Naive thymus-derived CD8-positive, alpha-beta T cell (primary cell): ENCODE results near the gene RACGAP1. TPM values are rescaled to one million over a fixed set of nuclear protein-coding genes. Genes with fewer than 3 reads are reported as not detected.

ENCODE experiments used
- ATAC-seq, 2 donors: fragments of 150-1000 bp; cut with Tn5 transposase in 1 of 2; sonication (Bioruptor Pico), chemical (Tn5 transposase) in 1 of 2; 1 replicate in 1 of 2; 2 replicates in 1 of 2; pipeline ENCODE4 v1.10.0; 2021; ENCODE audit warnings: mild to moderate bottlenecking in 2 of 2, moderate library complexity in 2 of 2
- POLR2A ChIA-PET: fragments of 350-600 bp; sonication (Branson Sonifier 250); formaldehyde crosslinking; loops from one replicate; lab custom pipeline; 2021; ENCODE audit warnings: antibody characterized with exemption; lab: Charles Lee
- DNase-seq, 10 donors: peaks; one replicate each; pipeline versions ENCODE4 v3.0.0 to v3.0.0-alpha.2; 2020 to 2022
- H3K27ac Mint-ChIP-seq, 10 donors: one replicate each; pipeline ENCODE4 v1.8.0; 2020 to 2022; ENCODE audit warnings: mild to moderate bottlenecking in 10 of 10, mixed read lengths in 10 of 10, moderate library complexity in 4 of 10, inconsistent platforms in 1 of 10
- H3K27me3 Mint-ChIP-seq, 5 donors: one replicate each; pipeline ENCODE4 v1.8.0; 2021 to 2022; ENCODE audit warnings: mixed read lengths in 5 of 5
- H3K36me3 Mint-ChIP-seq, 3 donors: one replicate each; pipeline ENCODE4 v1.8.0; 2020 to 2022; ENCODE audit warnings: mixed read lengths in 3 of 3, mild to moderate bottlenecking in 2 of 3, inconsistent platforms in 1 of 3
- H3K4me1 Mint-ChIP-seq, 4 donors: one replicate each; pipeline ENCODE4 v1.8.0; 2021 to 2022; ENCODE audit warnings: mixed read lengths in 4 of 4
- H3K4me3 Mint-ChIP-seq, 10 donors: one replicate each; pipeline ENCODE4 v1.8.0; 2020 to 2022; ENCODE audit warnings: mild to moderate bottlenecking in 10 of 10, mixed read lengths in 10 of 10, moderate library complexity in 6 of 10, inconsistent platforms in 1 of 10
- H3K9me3 Mint-ChIP-seq, 9 donors: one replicate each; pipeline ENCODE4 v1.8.0; 2020 to 2022; ENCODE audit warnings: mixed read lengths in 9 of 9, mild to moderate bottlenecking in 3 of 9, inconsistent platforms in 1 of 9, moderate library complexity in 1 of 9
- polyA plus RNA-seq, 3 donors: library from polyadenylated mRNA; unstranded; fragments of 300-500 nt; fragmentation: Illumina TruSeq; gene quantifications; one replicate each; pipeline ENCODE4 v1.2.3, GENCODE V29; 2021
- total RNA-seq, 8 experiments: library from RNA in 2 of 8; stranded (reverse) in 2 of 8; gene quantifications; one replicate each; pipeline ENCODE4 v1.2.3 and lab custom pipeline; 2021 to 2026

Gene RACGAP1
- total and polyA plus RNA-seq, 5 experiments from 2014 or later, result 8.4 to 12.8 (median 11.0) TPM

GRCh38 chr12:50061946-50062686 is 36.8 kb upstream of the RACGAP1 start:
- peak overlapping the region in 1 of 10 donors; percentile 36 for H3K4me3 Mint-ChIP-seq
- DNase-seq (no peak), ATAC-seq (no peak)
- H3K36me3 Mint-ChIP-seq, result no peaks in the 10 kb centered on the region
- H3K27ac Mint-ChIP-seq, result peak overlapping the region in 1 of 10 donors; percentile 43
- H3K9me3 Mint-ChIP-seq, result no peaks in the 10 kb centered on the region
- POLR2A ChIA-PET, result no interaction called here
- peaks cover 0 to 11% (median under 1%) of the 10 kb centered on the region in 5 donors for H3K27me3 Mint-ChIP-seq
- peaks cover 31 to 44% (median 37%) of the 10 kb centered on the region in 4 donors for H3K4me1 Mint-ChIP-seq

DNA sequence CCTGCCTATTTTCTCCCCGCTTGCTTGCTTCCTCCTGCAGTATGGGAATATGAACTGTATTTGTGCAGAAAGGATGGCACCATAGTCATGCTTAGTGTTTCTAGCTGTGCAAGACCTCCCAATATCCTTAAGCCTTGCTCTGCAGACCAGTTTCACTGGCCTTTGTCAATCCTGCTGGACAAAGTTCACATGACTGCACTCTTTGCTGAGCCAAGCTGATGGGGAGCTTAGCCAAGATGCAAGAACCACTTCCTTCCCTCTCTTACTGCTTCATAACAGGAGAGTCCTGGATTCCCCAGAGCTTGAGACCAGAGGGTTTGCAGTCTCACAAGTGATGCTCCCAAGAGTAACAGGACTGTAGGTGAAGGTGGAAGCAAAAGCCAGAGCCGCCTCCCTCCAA is 35.9 kb upstream of the RACGAP1 start:
- Mint-ChIP-seq H3K4me3 (peak overlapping the region in 6 of 10 donors; percentile 1 to 61 (median 41)), H3K27ac (peak overlapping the region in 7 of 10 donors; percentile 7 to 96 (median 66))
- POLR2A ChIA-PET, result interaction anchor here (0.8 kb wide), 1 partner anchor 22 kb away, joined by 3 read pairs; no protein-coding TSS in a partner anchor

GRCh38 chr12:50060120-50060468 is 34.8 kb upstream of the RACGAP1 start:
- ATAC-seq, result no peak
- Mint-ChIP-seq H3K36me3 (no peaks in the 10 kb centered on the region), H3K9me3 (no peaks in the 10 kb centered on the region), H3K27me3 (peaks cover 4 to 24% (median 14%) of the 10 kb centered on the region in 5 donors), H3K27ac (peak overlapping the region; percentile 71 to 96 (median 90)), H3K4me1 (peaks cover 44 to 61% (median 52%) of the 10 kb centered on the region in 4 donors), H3K4me3 (peak overlapping the region; percentile 51 to 91 (median 80))
- DNase-seq, result no peak
- POLR2A ChIA-PET, result interaction anchor here (1.0 to 2.7 kb wide), 3 partner anchors 18 to 107 kb away, joined by 4 to 19 read pairs (median 5); partner anchors contain the start of genes CERS5 and COX14

More for the DNA sequence above, 35.9 kb upstream of the RACGAP1 start:
- DNase-seq (peak in 1 of 10 donors; percentile 46), ATAC-seq (no peak)
- Mint-ChIP-seq H3K4me1 (peaks cover 38 to 53% (median 45%) of the 10 kb centered on the region in 4 donors), H3K36me3 (no peaks in the 10 kb centered on the region), H3K9me3 (no peaks in the 10 kb centered on the region), H3K27me3 (peaks cover 4 to 18% (median 8%) of the 10 kb centered on the region in 5 donors)

DNA sequence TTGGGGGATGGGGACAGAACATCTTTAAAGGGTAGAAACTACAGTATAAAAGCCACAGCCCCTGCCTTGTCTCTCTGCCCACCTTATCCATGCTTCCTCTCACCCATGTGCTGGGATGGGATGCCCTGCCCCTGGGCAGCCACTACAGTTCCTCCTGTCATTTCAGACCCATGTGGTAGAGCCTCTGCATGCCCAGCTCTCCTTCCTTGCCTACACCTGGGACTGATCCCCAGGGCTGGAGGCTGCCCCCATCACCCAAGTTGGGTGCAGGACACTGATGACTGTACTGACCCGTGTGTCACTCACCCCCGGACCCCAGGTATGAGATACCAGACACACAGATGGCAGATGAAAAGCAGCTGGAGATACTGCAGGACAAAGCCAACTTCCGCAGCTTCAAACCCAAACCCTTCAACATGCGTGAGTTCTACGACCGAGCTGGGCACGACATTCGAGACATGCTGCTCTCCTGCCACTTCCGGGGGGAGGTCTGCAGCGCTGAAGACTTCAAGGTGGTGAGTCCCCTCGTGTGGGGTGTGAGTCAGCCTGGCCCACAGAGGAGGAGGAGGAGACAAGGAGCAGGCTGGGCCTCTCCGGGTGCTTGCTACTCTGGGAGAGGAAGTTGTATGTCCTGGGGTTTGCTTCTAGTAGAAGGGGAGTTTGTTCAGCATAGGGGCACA is 34.3 kb upstream of the RACGAP1 start:
- Mint-ChIP-seq H3K27me3 (peaks cover 4 to 23% (median 14%) of the 10 kb centered on the region in 5 donors), H3K4me3 (peak overlapping the region; percentile 51 to 91 (median 80)), H3K36me3 (no peaks in the 10 kb centered on the region), H3K9me3 (no peaks in the 10 kb centered on the region), H3K27ac (peak overlapping the region; percentile 71 to 96 (median 90)), H3K4me1 (peaks cover 44 to 61% (median 52%) of the 10 kb centered on the region in 4 donors)
- ATAC-seq (peak; percentile 57 to 69), DNase-seq (peak; percentile 26 to 88 (median 57))
- POLR2A ChIA-PET, result interaction anchor here (0.6 to 2.7 kb wide), 8 partner anchors 8 to 550 kb away, joined by 3 to 19 read pairs (median 4); partner anchors contain the start of genes CERS5, COX14 and SMARCD1

- ATAC-seq (peak; percentile 46 to 47), DNase-seq (peak in 5 of 10 donors; percentile 21 to 71 (median 49))
- peak overlapping the region; percentile 61 to 91 (median 80) for H3K4me3 Mint-ChIP-seq
- H3K27me3 Mint-ChIP-seq, result peaks cover 4 to 22% (median 14%) of the 10 kb centered on the region in 5 donors
- H3K4me1 Mint-ChIP-seq, result peaks cover 44 to 61% (median 52%) of the 10 kb centered on the region in 4 donors
- peak overlapping the region; percentile 71 to 96 (median 90) for H3K27ac Mint-ChIP-seq
- POLR2A ChIA-PET, result interaction anchor here (0.6 to 2.7 kb wide), 11 partner anchors 9 to 549 kb away, joined by 3 to 19 read pairs (median 4); partner anchors contain the start of genes COX14, SMARCD1 and TMBIM6
- no peaks in the 10 kb centered on the region for H3K9me3 Mint-ChIP-seq
- no peaks in the 10 kb centered on the region for H3K36me3 Mint-ChIP-seq
These were observed 33.5 kb upstream of the RACGAP1 start for GRCh38 chr12:50058743-50059312.

- Mint-ChIP-seq H3K9me3 (no peaks in the 10 kb centered on the region), H3K4me3 (peak overlapping the region; percentile 61 to 91 (median 80)), H3K4me1 (peaks cover 43 to 61% (median 52%) of the 10 kb centered on the region in 4 donors), H3K36me3 (no peaks in the 10 kb centered on the region), H3K27ac (peak overlapping the region in 8 of 10 donors; percentile 71 to 96 (median 90)), H3K27me3 (peaks cover 4 to 22% (median 18%) of the 10 kb centered on the region in 5 donors)
- DNase-seq (peak in 5 of 10 donors; percentile 11 to 69 (median 22)), ATAC-seq (peak in 1 of 2 donors; percentile 10)
- POLR2A ChIA-PET, result interaction anchor here (0.6 to 2.7 kb wide), 9 partner anchors 8 to 317 kb away, joined by 3 to 19 read pairs (median 4); partner anchors contain the start of genes COX14, SMARCD1 and TMBIM6
These were observed 32.8 kb upstream of the RACGAP1 start for GRCh38 chr12:50057896-50058670.

GRCh38 chr12:50057000-50057841 is 31.9 kb upstream of the RACGAP1 start, which contains the start of gene ASIC1:
TSS of gene ASIC1 (plus strand) at chr12:50057596. CDS start at chr12:50058767, 1,171 bp downstream.
- Mint-ChIP-seq H3K4me1 (peaks cover 43 to 59% (median 51%) of the 10 kb centered on the region in 4 donors), H3K27ac (peak within 1 kb of the TSS; percentile 63 to 96 (median 90)), H3K27me3 (peaks cover 8 to 27% (median 26%) of the 10 kb centered on the region in 5 donors), H3K36me3 (no peaks in the 10 kb centered on the region), H3K4me3 (peak within 1 kb of the TSS; percentile 83 to 98 (median 92)), H3K9me3 (no peaks in the 10 kb centered on the region)
- ATAC-seq (peak; percentile 48 to 57), DNase-seq (peak in 9 of 10 donors; percentile 22 to 78 (median 38))
- POLR2A ChIA-PET, result interaction anchor here (1.3 to 2.7 kb wide), 5 partner anchors 13 to 55 kb away, joined by 6 to 19 read pairs (median 6); partner anchors contain the start of genes COX14 and SMARCD1

DNA sequence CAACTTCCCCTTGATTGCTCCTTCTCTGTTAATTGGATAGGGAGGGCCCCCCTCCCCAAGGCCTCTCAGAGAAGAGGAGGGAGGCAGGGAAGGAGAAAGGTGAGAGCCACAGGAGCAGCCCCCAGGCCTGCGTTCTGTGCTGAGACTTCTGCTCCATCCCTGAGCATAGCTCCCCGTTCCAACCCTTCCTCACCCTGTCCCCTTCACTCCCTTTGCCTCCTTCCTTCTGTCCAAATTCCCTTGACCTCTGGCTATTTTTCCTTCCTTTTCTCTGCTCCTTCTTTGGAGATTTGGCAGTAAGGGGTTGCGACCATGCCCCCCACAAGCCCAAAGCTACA is 31.3 kb upstream of the RACGAP1 start:
- POLR2A ChIA-PET, result interaction anchor here (0.6 to 2.0 kb wide), 3 partner anchors 14 to 90 kb away, joined by 3 to 6 read pairs (median 6); no protein-coding TSS in a partner anchor
- Mint-ChIP-seq H3K9me3 (no peaks in the 10 kb centered on the region), H3K36me3 (no peaks in the 10 kb centered on the region), H3K27ac (peak overlapping the region in 3 of 10 donors; percentile 58 to 78 (median 63)), H3K4me1 (peaks cover 40 to 55% (median 50%) of the 10 kb centered on the region in 4 donors), H3K27me3 (peaks cover 10 to 33% (median 29%) of the 10 kb centered on the region in 5 donors), H3K4me3 (peak overlapping the region; percentile 83 to 98 (median 92))
- ATAC-seq (no peak), DNase-seq (peak in 1 of 10 donors; percentile 11)

DNA sequence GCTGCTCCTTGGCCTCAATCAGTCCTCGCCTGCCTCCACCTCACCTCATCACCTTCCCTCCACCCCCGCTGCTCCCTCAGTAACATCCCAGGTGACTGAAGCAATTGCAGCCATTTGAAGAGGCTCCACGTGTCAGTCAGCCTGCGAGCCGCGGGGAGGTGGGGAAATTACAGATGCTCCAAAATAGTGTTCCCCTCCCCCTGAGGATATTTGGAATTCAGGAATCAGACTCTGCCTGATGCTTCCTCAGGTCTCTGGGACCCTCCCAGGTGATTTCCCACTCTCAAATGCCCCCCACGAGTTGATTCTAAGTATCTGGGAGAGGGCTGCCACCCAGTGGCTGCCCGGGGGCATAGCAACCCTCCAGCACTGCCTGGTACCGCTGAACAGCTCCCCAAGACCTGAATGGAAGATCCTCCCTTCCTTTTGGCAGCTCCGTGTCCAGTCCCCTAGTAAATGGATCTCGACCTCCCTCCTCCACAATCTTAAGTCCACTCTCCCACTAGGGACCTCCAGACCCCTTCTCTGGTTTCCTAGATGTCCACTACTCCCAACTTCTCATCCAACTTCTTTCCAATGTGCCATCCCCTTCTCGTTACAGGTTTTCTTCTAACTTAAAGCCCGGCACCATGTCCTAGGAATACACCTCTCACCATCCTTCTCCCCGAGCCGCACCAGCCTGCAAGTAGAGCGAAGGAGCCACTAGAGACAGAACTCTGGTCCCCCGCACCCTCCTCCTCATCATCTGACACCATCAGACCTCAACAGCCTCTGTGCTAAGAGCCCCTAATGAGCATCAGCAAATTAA is 30.7 kb upstream of the RACGAP1 start:
- Mint-ChIP-seq H3K36me3 (no peaks in the 10 kb centered on the region), H3K27me3 (peaks cover 11 to 38% (median 35%) of the 10 kb centered on the region in 5 donors), H3K27ac (peak overlapping the region in 5 of 10 donors; percentile 12 to 76 (median 63)), H3K4me3 (peak overlapping the region; percentile 71 to 98 (median 90)), H3K4me1 (peaks cover 35 to 50% (median 47%) of the 10 kb centered on the region in 4 donors), H3K9me3 (no peaks in the 10 kb centered on the region)
- DNase-seq, result peak; percentile 29 to 78 (median 59)
- peak; percentile 24 to 43 for ATAC-seq
- POLR2A ChIA-PET, result interaction anchor here (0.6 to 2.0 kb wide), 3 partner anchors 15 to 89 kb away, joined by 3 to 6 read pairs (median 6); no protein-coding TSS in a partner anchor

DNA sequence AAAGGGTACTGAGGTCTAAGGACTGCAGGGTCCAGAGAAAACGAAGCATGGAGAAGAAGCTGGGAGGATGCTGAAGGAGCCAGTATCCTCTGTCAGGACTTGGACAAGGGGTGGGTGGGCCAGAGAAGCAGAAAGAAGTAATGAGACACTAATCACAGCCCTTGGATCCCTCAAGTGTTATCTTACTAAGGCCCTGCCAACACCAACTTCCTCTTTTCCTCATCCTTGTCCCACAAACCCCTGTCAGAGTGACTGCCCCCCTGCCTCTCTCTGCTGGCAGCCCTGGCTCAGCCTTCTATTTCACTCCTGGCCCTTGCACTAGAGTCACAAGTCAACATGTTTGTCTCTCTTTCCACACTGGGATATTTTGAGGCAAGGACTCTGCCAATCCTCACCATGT is 28.3 kb upstream of the RACGAP1 start:
- Mint-ChIP-seq H3K9me3 (no peaks in the 10 kb centered on the region), H3K27ac (no peak overlapping the region), H3K4me3 (no peak overlapping the region), H3K36me3 (no peaks in the 10 kb centered on the region), H3K4me1 (peaks cover 21 to 33% (median 24%) of the 10 kb centered on the region in 4 donors), H3K27me3 (peaks cover 24 to 61% (median 52%) of the 10 kb centered on the region in 5 donors)
- POLR2A ChIA-PET, result no interaction called here
- ATAC-seq (no peak), DNase-seq (peak in 1 of 10 donors; percentile 24)
